Gastroesophageal sphincter (tissue), 4 donors: ENCODE measurements around the gene CD226. TPM values are rescaled to one million over a fixed set of nuclear protein-coding genes. Genes with fewer than 3 reads are reported as not detected.

Source experiments
- ATAC-seq: fragments of 150-250 bp; one replicate; pipeline ENCODE4 v1.9.1; 2016; ENCODE audit warnings: mild to moderate bottlenecking, moderate library complexity
- H3K27ac ChIP-seq, 4 donors: fragments of 200-600 bp; sonication (generic) in 3 of 4; 1 replicate in 3 of 4; 2 replicates in 1 of 4; pipeline ENCODE4 v1.5.1; 2016 to 2019
- H3K27me3 ChIP-seq: fragments of 200-600 bp; sonication (generic); one replicate; pipeline ENCODE4 v1.5.1; 2019
- H3K36me3 ChIP-seq, 2 donors: fragments of 200-600 bp; sonication (generic); one replicate each; pipeline ENCODE4 v1.5.1; 2019; ENCODE audit warnings: control low read depth in 1 of 2
- H3K4me1 ChIP-seq, 3 donors: fragments of 200-600 bp; sonication (generic); 1 replicate in 2 of 3; 2 replicates in 1 of 3; pipeline ENCODE4 v1.5.1; 2016 to 2019; ENCODE audit warnings: control low read depth in 2 of 3
- H3K4me3 ChIP-seq, 2 donors: fragments of 200-600 bp; sonication (generic); one replicate each; pipeline ENCODE4 v1.5.1; 2019; ENCODE audit warnings: mild to moderate bottlenecking in 1 of 2, moderate library complexity in 1 of 2
- H3K9me3 ChIP-seq, 3 donors: fragments of 200-600 bp; sonication (generic); one replicate each; pipeline ENCODE4 v1.5.1; 2017 to 2019; ENCODE audit warnings: control low read depth in 2 of 3
- CTCF ChIP-seq, 4 experiments: fragments of 200-600 bp in 2 of 4; fragments of 450-650 bp in 2 of 4; sonication (generic) in 1 of 4; IDR thresholded peaks; one replicate each; pipeline ENCODE4 v1.5.1; 2017 to 2019; ENCODE audit warnings: antibody characterized with exemption in 4 of 4, mild to moderate bottlenecking in 2 of 4, moderate library complexity in 2 of 4
- EP300 ChIP-seq: sonication (generic); formaldehyde crosslinking; IDR thresholded peaks from one replicate; pipeline ENCODE4 v1.6.1; 2017; ENCODE audit warnings: antibody characterized with exemption, mild to moderate bottlenecking
- POLR2A ChIP-seq, 2 donors: fragments of 450-650 bp; IDR thresholded peaks; one replicate each; pipeline ENCODE4 v1.6.1; 2017; ENCODE audit warnings: antibody characterized with exemption in 2 of 2, mild to moderate bottlenecking in 2 of 2, moderate library complexity in 1 of 2
- POLR2AphosphoS5 ChIP-seq: sonication (generic); formaldehyde crosslinking; IDR thresholded peaks from one replicate; pipeline ENCODE4 v1.6.1; 2017; ENCODE audit warnings: antibody characterized with exemption
- WGBS, 2 donors: methylation state at CpG; one replicate each; pipeline ENCODE4 v1.1.5; 2018; ENCODE audit warnings: low coverage in 1 of 2; 5-methylcytosine and 5-hydroxymethylcytosine counted together
- total RNA-seq, 4 donors: library from RNA; depleted of rRNA; stranded (reverse); fragments of >200 nt; gene quantifications; one replicate each; pipeline ENCODE4 v1.1.0, GENCODE V29; 2016

The CD226 gene
- total RNA-seq, 4 donors from 2014 or later = 0.66 to 2.8 (median 0.87) TPM

DNA sequence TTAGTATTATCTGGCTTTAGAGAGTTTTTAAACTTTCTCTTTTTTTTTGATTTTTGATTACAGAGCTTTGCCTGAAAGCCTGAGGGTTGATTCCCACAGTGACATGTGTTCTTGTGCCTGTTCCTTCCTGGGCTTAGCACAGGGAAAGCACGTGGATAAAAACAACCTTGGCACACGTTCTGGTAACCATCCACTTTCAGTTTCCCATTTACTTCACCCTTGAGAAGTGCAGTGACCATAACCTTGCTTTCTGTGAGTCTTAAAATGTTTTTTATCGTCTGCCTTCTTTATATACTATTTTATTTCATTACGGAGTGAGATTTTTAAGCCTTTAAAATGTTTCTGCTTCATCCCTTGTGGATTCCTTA, 11.5 kb downstream of the CD226 start:
- ATAC-seq = no peak
- 42 to 54% methylated on average over 2 to 4 of the region's 4 CpGs for WGBS, 2 donors
- Histone ChIP-seq H3K36me3 (no peaks in the 10 kb centered on the region), H3K9me3 (no peaks in the 10 kb centered on the region), H3K27ac (no peak overlapping the region), H3K4me3 (no peak overlapping the region), H3K27me3 (no peaks in the 10 kb centered on the region), H3K4me1 (no peaks in the 10 kb centered on the region)
- TF ChIP-seq POLR2AphosphoS5 (no peak), CTCF (IDR thresholded peaks at IDR 0.05) (no peak), POLR2A (IDR thresholded peaks at IDR 0.05) (no peak), EP300 (no peak)

GRCh38 chr18:69935319-69936190, 12.1 kb downstream of the CD226 start:
- H3K9me3 ChIP-seq = no peaks in the 10 kb centered on the region
- TF ChIP-seq EP300 (no peak), POLR2A (IDR thresholded peaks at IDR 0.05) (no peak), POLR2AphosphoS5 (no peak), CTCF (IDR thresholded peaks at IDR 0.05) (no peak)
- no peaks in the 10 kb centered on the region for H3K4me1 ChIP-seq
- WGBS, 2 donors = 81 to 84% methylated on average over 11 of the region's 12 CpGs
- no peak overlapping the region for H3K27ac ChIP-seq
- no peaks in the 10 kb centered on the region for H3K36me3 ChIP-seq
- no peak overlapping the region for H3K4me3 ChIP-seq
- ATAC-seq = no peak
- no peaks in the 10 kb centered on the region for H3K27me3 ChIP-seq

DNA sequence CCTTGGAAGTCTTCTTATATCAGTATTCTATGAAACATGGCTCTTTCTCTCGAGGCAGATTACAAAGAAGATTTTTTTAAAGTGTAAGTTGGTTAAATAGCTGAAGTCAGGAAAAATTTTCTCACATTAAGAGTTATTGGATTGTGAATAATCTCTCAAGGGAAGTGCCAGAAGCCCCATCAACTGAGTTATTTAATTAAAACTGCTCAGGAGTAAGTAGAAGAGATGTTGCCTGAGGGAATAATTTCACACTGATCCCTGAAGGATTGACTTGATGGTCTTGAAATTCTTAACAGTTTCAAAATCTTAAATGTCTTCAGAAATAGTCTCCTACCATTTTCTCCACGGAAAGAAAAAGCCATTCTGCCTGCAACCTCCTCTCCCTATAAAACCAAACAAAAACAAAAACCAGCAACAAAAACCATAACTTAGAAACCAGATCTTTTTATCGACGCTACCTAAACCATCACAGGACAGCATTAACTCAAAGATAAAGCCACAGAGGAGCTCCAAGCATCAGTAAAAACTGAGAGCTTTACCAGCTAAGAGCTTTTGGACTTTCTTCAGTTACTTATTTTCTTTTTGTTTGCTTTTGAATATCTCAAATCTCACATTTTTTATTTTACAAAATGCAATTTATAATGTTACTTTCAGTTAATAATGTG, 12.9 kb downstream of the CD226 start:
- Histone ChIP-seq H3K4me1 (no peaks in the 10 kb centered on the region), H3K27me3 (no peaks in the 10 kb centered on the region), H3K9me3 (no peaks in the 10 kb centered on the region), H3K4me3 (no peak overlapping the region), H3K36me3 (no peaks in the 10 kb centered on the region), H3K27ac (no peak overlapping the region)
- ATAC-seq = no peak
- TF ChIP-seq EP300 (no peak), POLR2A (IDR thresholded peaks at IDR 0.05) (no peak), CTCF (IDR thresholded peaks at IDR 0.05) (no peak), POLR2AphosphoS5 (no peak)
- 80 to 92% methylated on average over 4 of the region's 4 CpGs for WGBS, 2 donors

GRCh38 chr18:69929041-69929774, 18.5 kb downstream of the CD226 start:
- Histone ChIP-seq H3K27me3 (no peaks in the 10 kb centered on the region), H3K36me3 (no peaks in the 10 kb centered on the region), H3K9me3 (no peaks in the 10 kb centered on the region), H3K27ac (no peak overlapping the region), H3K4me1 (no peaks in the 10 kb centered on the region), H3K4me3 (no peak overlapping the region)
- 82 to 84% methylated on average over 5 of the region's 5 CpGs for WGBS, 2 donors
- no peak for ATAC-seq
- no peak for TF ChIP-seq POLR2A (IDR thresholded peaks at IDR 0.05)
- TF ChIP-seq POLR2AphosphoS5 = no peak
- TF ChIP-seq EP300 = no peak
- no peak for TF ChIP-seq CTCF (IDR thresholded peaks at IDR 0.05)
